Neural cell (in vitro differentiated cells): ENCODE data around the gene TCF12. TPM values are rescaled to one million over a fixed set of nuclear protein-coding genes. Genes with fewer than 3 reads are reported as not detected.

ENCODE experiments used
- H2AFZ ChIP-seq: fragments of 200-600, 300-800 bp; sonication (generic), shearing (Covaris generic); 2 replicates; pipeline ENCODE4 v1.6.0; 2014; ENCODE audit warnings: low read depth, mild to moderate bottlenecking, antibody characterized with exemption, low read length, moderate library complexity
- H3F3A ChIP-seq: fragments of 200-600 bp; shearing (Covaris generic); 2 replicates; pipeline ENCODE4 v1.6.1; 2016; ENCODE audit warnings: mild to moderate bottlenecking, moderate library complexity, mixed read lengths, antibody characterized with exemption, low read length; ENCODE audit not compliant: insufficient read depth, poor library complexity, severe bottlenecking
- H3K27ac ChIP-seq: fragments of 200-600, 300-800 bp; sonication (generic), shearing (Covaris generic); 2 replicates; pipeline ENCODE4 v1.5.1; 2014; ENCODE audit warnings: mild to moderate bottlenecking, low read length, moderate library complexity
- H3K27me3 ChIP-seq: fragments of 300-800, 200-600 bp; sonication (generic), shearing (Covaris generic); 2 replicates; pipeline ENCODE4 v1.6.0; 2014; ENCODE audit warnings: mild to moderate bottlenecking, low read depth, low read length, moderate library complexity; ENCODE audit not compliant: insufficient read depth
- H3K36me3 ChIP-seq: fragments of 300-800, 200-600 bp; sonication (generic), shearing (Covaris generic); 2 replicates; pipeline ENCODE4 v1.5.1; 2014; ENCODE audit warnings: mild to moderate bottlenecking, antibody characterized with exemption, low read length, moderate library complexity; ENCODE audit not compliant: insufficient read depth
- H3K4me2 ChIP-seq: fragments of 300-800, 200-600 bp; sonication (generic), shearing (Covaris generic); 2 replicates; pipeline ENCODE4 v1.6.0; 2014; ENCODE audit warnings: mild to moderate bottlenecking, low read length
- H3K4me3 ChIP-seq: fragments of 300-800, 200-600 bp; sonication (generic), shearing (Covaris generic); 2 replicates; pipeline ENCODE4 v1.5.1; 2014; ENCODE audit warnings: mild to moderate bottlenecking, low read length, moderate library complexity
- H3K79me2 ChIP-seq: fragments of 200-600 bp; shearing (Covaris generic); replicated peaks from 2 replicates; pipeline ENCODE4 v1.6.0; 2014; ENCODE audit warnings: mild to moderate bottlenecking, low read length, moderate library complexity; ENCODE audit not compliant: insufficient read depth
- H3K9ac ChIP-seq: fragments of 300-800, 200-600 bp; sonication (generic), shearing (Covaris generic); 2 replicates; pipeline ENCODE4 v1.6.1; 2016; ENCODE audit warnings: mild to moderate bottlenecking, low read length, mixed read lengths
- H3K9me2 ChIP-seq: fragments of 200-600 bp; shearing (Covaris generic); 2 replicates; pipeline ENCODE4 v1.6.1; 2016; ENCODE audit warnings: mild to moderate bottlenecking, low read length, mixed read lengths; ENCODE audit not compliant: insufficient read depth
- H3K9me3 ChIP-seq: fragments of 200-600, 300-800 bp; sonication (generic), shearing (Covaris generic); 2 replicates; pipeline ENCODE4 v1.6.1; 2016; ENCODE audit warnings: mild to moderate bottlenecking, mixed run types, low read length, moderate library complexity, mixed read lengths
- H4K20me1 ChIP-seq: fragments of 200-600 bp; shearing (Covaris generic); 2 replicates; pipeline ENCODE4 v1.6.1; 2016; ENCODE audit warnings: mild to moderate bottlenecking, mixed run types; ENCODE audit not compliant: insufficient read depth
- EP300 ChIP-seq: fragments of 450-650 bp; conservative IDR thresholded peaks from 2 replicates; pipeline ENCODE4 v1.6.1; 2014; ENCODE audit warnings: antibody characterized with exemption, mild to moderate bottlenecking, moderate library complexity; ENCODE audit not compliant: poor library complexity, severe bottlenecking
- EZH2 ChIP-seq: fragments of 200-600, 300-800 bp; shearing (Covaris generic), sonication (generic); IDR thresholded peaks from 2 replicates; pipeline ENCODE4 v1.6.1; 2014; ENCODE audit warnings: antibody characterized with exemption, low read length, borderline replicate concordance, mild to moderate bottlenecking; ENCODE audit not compliant: insufficient read depth, poor library complexity, severe bottlenecking
- MXI1 ChIP-seq: fragments of 450-650 bp; conservative IDR thresholded peaks from 2 replicates; pipeline ENCODE4 v1.6.1; 2014; ENCODE audit warnings: antibody characterized with exemption, mild to moderate bottlenecking; ENCODE audit not compliant: poor library complexity, severe bottlenecking
- POLR2AphosphoS5 ChIP-seq: IDR thresholded peaks from 2 replicates; pipeline ENCODE4 v1.6.1; 2012
- RAD21 ChIP-seq: fragments of 450-650 bp; conservative IDR thresholded peaks from 2 replicates; pipeline ENCODE4 v1.6.1; 2014; ENCODE audit warnings: antibody characterized with exemption, mild to moderate bottlenecking, moderate library complexity
- SMC3 ChIP-seq: fragments of 450-650 bp; conservative IDR thresholded peaks from 2 replicates; pipeline ENCODE4 v1.6.1; 2014; ENCODE audit warnings: antibody characterized with exemption, mild to moderate bottlenecking, moderate library complexity; ENCODE audit not compliant: poor library complexity
- TAF1 ChIP-seq: IDR thresholded peaks from 2 replicates; pipeline ENCODE4 v1.6.1; 2012; ENCODE audit warnings: low read depth
- polyA plus RNA-seq: library from polyadenylated mRNA; depleted of rRNA; stranded (reverse); fragments of >200 nt; gene quantifications from 2 replicates; pipeline ENCODE4 v1.2.3, GENCODE V29; 2014
- TF ChIP-seq, protein P1 (sequence below): IDR thresholded peaks from 2 replicates; pipeline ENCODE4 v1.6.1; 2012; ENCODE audit warnings: borderline replicate concordance
- TF ChIP-seq, protein P2 (sequence below): fragments of 450-650 bp; IDR thresholded peaks from 2 replicates; pipeline ENCODE4 v1.5.1; 2014; ENCODE audit warnings: antibody characterized with exemption, mild to moderate bottlenecking, moderate library complexity; ENCODE audit not compliant: poor library complexity, severe bottlenecking

Gene TCF12
- polyA plus RNA-seq, 1 donor from 2014 or later = 52.7 TPM

DNA sequence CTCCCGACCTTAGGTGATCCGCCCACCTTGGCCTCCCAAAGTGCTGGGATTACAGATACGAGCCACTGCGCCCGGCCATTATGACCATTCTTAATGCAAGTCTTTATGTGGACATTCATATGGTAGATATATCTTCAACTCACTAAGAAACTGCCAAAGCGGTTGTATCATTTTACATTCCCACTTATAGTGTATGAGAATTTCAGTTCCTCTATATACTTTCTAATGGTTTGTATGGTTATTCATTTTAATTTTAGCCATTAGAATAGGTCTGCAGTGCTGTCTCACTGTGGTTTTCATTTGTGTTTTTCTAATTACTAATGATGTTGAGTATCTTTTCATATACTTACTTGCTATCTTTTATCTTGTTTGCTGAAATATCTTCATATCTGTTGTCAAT is 32.5 kb downstream of the TCF12 start:
- no peak overlapping the region for H3K4me2 ChIP-seq
- H3K79me2 ChIP-seq = peaks cover 70% of the 10 kb centered on the region
- H3F3A ChIP-seq = no peaks in the 10 kb centered on the region
- no peak overlapping the region for H3K27ac ChIP-seq
- no peaks in the 10 kb centered on the region for H3K36me3 ChIP-seq
- H3K9me3 ChIP-seq = no peaks in the 10 kb centered on the region
- TF ChIP-seq SMC3 = no peak
- no peak for TF ChIP-seq EP300
- no peak for TF ChIP-seq EZH2
- TF ChIP-seq RAD21 = no peak
- TF ChIP-seq MXI1 = no peak
- TF ChIP-seq, protein P1, sequence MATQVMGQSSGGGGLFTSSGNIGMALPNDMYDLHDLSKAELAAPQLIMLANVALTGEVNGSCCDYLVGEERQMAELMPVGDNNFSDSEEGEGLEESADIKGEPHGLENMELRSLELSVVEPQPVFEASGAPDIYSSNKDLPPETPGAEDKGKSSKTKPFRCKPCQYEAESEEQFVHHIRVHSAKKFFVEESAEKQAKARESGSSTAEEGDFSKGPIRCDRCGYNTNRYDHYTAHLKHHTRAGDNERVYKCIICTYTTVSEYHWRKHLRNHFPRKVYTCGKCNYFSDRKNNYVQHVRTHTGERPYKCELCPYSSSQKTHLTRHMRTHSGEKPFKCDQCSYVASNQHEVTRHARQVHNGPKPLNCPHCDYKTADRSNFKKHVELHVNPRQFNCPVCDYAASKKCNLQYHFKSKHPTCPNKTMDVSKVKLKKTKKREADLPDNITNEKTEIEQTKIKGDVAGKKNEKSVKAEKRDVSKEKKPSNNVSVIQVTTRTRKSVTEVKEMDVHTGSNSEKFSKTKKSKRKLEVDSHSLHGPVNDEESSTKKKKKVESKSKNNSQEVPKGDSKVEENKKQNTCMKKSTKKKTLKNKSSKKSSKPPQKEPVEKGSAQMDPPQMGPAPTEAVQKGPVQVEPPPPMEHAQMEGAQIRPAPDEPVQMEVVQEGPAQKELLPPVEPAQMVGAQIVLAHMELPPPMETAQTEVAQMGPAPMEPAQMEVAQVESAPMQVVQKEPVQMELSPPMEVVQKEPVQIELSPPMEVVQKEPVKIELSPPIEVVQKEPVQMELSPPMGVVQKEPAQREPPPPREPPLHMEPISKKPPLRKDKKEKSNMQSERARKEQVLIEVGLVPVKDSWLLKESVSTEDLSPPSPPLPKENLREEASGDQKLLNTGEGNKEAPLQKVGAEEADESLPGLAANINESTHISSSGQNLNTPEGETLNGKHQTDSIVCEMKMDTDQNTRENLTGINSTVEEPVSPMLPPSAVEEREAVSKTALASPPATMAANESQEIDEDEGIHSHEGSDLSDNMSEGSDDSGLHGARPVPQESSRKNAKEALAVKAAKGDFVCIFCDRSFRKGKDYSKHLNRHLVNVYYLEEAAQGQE = no peak
- TF ChIP-seq POLR2AphosphoS5 = no peak
- TF ChIP-seq, protein P2, sequence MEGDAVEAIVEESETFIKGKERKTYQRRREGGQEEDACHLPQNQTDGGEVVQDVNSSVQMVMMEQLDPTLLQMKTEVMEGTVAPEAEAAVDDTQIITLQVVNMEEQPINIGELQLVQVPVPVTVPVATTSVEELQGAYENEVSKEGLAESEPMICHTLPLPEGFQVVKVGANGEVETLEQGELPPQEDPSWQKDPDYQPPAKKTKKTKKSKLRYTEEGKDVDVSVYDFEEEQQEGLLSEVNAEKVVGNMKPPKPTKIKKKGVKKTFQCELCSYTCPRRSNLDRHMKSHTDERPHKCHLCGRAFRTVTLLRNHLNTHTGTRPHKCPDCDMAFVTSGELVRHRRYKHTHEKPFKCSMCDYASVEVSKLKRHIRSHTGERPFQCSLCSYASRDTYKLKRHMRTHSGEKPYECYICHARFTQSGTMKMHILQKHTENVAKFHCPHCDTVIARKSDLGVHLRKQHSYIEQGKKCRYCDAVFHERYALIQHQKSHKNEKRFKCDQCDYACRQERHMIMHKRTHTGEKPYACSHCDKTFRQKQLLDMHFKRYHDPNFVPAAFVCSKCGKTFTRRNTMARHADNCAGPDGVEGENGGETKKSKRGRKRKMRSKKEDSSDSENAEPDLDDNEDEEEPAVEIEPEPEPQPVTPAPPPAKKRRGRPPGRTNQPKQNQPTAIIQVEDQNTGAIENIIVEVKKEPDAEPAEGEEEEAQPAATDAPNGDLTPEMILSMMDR = no peak
- no peak for TF ChIP-seq TAF1
- H3K4me3 ChIP-seq = no peak overlapping the region
- H4K20me1 ChIP-seq = no peaks in the 10 kb centered on the region
- no peak overlapping the region for H2AFZ ChIP-seq
- H3K27me3 ChIP-seq = no peaks in the 10 kb centered on the region
- no peak overlapping the region for H3K9ac ChIP-seq
- no peaks in the 10 kb centered on the region for H3K9me2 ChIP-seq

DNA sequence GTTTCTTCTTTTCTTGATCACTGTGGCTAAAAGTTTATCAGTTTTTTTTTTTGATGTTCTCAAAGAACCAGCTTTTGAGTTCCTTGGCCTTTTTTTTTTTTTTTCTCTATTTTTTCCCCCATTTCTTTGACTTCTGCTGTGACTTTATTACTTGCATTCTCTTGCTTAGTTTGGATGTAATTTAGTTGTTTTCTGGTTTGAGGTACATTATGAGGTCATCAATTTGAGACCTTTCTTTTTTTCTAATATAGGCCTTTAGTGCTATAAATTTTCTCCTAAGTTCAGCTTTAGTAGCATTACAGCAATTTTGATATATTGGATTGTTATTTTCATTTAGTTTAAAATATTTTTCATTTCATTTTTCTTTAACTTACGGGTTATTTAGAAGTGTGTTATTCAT is 35.3 kb downstream of the TCF12 start:
- no peak overlapping the region for H3K27ac ChIP-seq

More for the DNA sequence above, 35.3 kb downstream of the TCF12 start:
- no peaks in the 10 kb centered on the region for H4K20me1 ChIP-seq
- no peak overlapping the region for H3K4me2 ChIP-seq
- no peak overlapping the region for H3K4me3 ChIP-seq
- H3K36me3 ChIP-seq = no peaks in the 10 kb centered on the region
- H3K27me3 ChIP-seq = no peaks in the 10 kb centered on the region
- H3K79me2 ChIP-seq = peaks cover 77% of the 10 kb centered on the region
- TF ChIP-seq, protein P2 = no peak
- no peak for TF ChIP-seq SMC3
- TF ChIP-seq MXI1 = no peak
- TF ChIP-seq, protein P1 = no peak
- no peak for TF ChIP-seq TAF1
- TF ChIP-seq EP300 = no peak
- TF ChIP-seq EZH2 = no peak
- no peak for TF ChIP-seq RAD21
- no peak for TF ChIP-seq POLR2AphosphoS5
- no peaks in the 10 kb centered on the region for H3K9me2 ChIP-seq
- H3K9ac ChIP-seq = no peak overlapping the region
- no peak overlapping the region for H2AFZ ChIP-seq
- H3K9me3 ChIP-seq = no peaks in the 10 kb centered on the region
- no peaks in the 10 kb centered on the region for H3F3A ChIP-seq
